Measurements from ENCODE around the gene CXCL8.

DNA sequence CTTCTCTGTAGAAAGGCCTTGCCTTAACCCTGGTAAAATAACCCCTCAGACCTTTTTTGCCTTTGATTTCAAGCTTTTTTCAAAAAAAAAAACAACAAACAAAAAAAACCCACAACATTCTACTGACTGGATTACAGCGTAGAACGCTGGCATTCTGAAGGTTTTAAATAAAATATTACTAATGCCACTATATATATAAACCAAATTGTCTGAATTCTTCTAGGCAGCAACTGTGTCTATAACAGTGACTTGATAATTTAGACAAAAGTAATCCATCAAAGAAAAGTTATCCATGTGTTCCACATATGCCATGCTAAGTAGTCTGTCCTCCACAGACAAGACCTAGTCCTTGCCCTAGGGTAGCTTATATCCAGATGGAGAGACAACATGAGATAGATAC, 33.6 kb upstream of the CXCL8 start:
- TF ChIP-seq POLR2A (IDR thresholded peaks at IDR 0.05; ENCODE audit: low read depth, low read length) = no peak
- no peak for TF ChIP-seq POU2F2 (IDR thresholded peaks at IDR 0.05; ENCODE audit: low read depth, low read length)
- no peak for TF ChIP-seq PAX5 (IDR thresholded peaks at IDR 0.05; ENCODE audit: insufficient read depth, low read length, severe bottlenecking)
